ENCODE data around the gene RIC8A. TPM values are rescaled to one million over a fixed set of nuclear protein-coding genes. Genes with fewer than 3 reads are reported as not detected.
A peak's percentile ranks its signal among the peaks of the same experiment; 100 is the strongest.

RIC8A gene
- total and polyA plus RNA-seq, 9 of the 15 experiments (the other 6 are each of a cell fraction or from before 2014, with no cell fraction given) = 10.7 to 108 (median 72.1) TPM

DNA sequence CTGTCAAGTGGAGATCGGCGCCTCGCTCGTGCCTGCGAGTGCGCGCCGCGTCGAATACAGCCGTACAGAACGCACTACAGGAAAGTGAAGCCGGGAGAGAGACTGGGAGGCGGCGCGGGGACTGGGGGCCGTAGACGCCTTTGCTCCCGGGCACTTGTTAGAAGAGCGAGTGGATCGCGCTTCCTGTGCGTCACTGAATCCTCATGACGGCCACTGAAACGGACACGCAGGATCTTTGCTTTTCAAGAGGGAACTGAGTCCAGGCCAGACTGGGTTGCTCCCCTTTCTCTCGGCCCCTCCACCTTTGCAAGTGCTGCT lies 314 bp downstream of the RIC8A start (continued):
- TF ChIP-seq, protein P1, sequence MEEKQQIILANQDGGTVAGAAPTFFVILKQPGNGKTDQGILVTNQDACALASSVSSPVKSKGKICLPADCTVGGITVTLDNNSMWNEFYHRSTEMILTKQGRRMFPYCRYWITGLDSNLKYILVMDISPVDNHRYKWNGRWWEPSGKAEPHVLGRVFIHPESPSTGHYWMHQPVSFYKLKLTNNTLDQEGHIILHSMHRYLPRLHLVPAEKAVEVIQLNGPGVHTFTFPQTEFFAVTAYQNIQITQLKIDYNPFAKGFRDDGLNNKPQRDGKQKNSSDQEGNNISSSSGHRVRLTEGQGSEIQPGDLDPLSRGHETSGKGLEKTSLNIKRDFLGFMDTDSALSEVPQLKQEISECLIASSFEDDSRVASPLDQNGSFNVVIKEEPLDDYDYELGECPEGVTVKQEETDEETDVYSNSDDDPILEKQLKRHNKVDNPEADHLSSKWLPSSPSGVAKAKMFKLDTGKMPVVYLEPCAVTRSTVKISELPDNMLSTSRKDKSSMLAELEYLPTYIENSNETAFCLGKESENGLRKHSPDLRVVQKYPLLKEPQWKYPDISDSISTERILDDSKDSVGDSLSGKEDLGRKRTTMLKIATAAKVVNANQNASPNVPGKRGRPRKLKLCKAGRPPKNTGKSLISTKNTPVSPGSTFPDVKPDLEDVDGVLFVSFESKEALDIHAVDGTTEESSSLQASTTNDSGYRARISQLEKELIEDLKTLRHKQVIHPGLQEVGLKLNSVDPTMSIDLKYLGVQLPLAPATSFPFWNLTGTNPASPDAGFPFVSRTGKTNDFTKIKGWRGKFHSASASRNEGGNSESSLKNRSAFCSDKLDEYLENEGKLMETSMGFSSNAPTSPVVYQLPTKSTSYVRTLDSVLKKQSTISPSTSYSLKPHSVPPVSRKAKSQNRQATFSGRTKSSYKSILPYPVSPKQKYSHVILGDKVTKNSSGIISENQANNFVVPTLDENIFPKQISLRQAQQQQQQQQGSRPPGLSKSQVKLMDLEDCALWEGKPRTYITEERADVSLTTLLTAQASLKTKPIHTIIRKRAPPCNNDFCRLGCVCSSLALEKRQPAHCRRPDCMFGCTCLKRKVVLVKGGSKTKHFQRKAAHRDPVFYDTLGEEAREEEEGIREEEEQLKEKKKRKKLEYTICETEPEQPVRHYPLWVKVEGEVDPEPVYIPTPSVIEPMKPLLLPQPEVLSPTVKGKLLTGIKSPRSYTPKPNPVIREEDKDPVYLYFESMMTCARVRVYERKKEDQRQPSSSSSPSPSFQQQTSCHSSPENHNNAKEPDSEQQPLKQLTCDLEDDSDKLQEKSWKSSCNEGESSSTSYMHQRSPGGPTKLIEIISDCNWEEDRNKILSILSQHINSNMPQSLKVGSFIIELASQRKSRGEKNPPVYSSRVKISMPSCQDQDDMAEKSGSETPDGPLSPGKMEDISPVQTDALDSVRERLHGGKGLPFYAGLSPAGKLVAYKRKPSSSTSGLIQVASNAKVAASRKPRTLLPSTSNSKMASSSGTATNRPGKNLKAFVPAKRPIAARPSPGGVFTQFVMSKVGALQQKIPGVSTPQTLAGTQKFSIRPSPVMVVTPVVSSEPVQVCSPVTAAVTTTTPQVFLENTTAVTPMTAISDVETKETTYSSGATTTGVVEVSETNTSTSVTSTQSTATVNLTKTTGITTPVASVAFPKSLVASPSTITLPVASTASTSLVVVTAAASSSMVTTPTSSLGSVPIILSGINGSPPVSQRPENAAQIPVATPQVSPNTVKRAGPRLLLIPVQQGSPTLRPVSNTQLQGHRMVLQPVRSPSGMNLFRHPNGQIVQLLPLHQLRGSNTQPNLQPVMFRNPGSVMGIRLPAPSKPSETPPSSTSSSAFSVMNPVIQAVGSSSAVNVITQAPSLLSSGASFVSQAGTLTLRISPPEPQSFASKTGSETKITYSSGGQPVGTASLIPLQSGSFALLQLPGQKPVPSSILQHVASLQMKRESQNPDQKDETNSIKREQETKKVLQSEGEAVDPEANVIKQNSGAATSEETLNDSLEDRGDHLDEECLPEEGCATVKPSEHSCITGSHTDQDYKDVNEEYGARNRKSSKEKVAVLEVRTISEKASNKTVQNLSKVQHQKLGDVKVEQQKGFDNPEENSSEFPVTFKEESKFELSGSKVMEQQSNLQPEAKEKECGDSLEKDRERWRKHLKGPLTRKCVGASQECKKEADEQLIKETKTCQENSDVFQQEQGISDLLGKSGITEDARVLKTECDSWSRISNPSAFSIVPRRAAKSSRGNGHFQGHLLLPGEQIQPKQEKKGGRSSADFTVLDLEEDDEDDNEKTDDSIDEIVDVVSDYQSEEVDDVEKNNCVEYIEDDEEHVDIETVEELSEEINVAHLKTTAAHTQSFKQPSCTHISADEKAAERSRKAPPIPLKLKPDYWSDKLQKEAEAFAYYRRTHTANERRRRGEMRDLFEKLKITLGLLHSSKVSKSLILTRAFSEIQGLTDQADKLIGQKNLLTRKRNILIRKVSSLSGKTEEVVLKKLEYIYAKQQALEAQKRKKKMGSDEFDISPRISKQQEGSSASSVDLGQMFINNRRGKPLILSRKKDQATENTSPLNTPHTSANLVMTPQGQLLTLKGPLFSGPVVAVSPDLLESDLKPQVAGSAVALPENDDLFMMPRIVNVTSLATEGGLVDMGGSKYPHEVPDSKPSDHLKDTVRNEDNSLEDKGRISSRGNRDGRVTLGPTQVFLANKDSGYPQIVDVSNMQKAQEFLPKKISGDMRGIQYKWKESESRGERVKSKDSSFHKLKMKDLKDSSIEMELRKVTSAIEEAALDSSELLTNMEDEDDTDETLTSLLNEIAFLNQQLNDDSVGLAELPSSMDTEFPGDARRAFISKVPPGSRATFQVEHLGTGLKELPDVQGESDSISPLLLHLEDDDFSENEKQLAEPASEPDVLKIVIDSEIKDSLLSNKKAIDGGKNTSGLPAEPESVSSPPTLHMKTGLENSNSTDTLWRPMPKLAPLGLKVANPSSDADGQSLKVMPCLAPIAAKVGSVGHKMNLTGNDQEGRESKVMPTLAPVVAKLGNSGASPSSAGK (IDR thresholded peaks at IDR 0.05) = peak; percentile 52; the same call in 1 of the 2 replicates
- TF ChIP-seq SMAD2 (IDR thresholded peaks at IDR 0.05; ENCODE audit: low read depth, low read length) (no peak), NFRKB (IDR thresholded peaks at IDR 0.05; ENCODE audit: low read depth) (peak; percentile 21; the same call in 1 of the 2 replicates), GTF2E2 (tag; IDR thresholded peaks at IDR 0.05) (peak; percentile 13; the same call in 1 of the 2 replicates), NCOA6 (IDR thresholded peaks at IDR 0.05) (no peak), STAG1 (CRISPR knock-in tag; IDR thresholded peaks at IDR 0.05; ENCODE audit: borderline replicate concordance) (no peak), CCNT2 (IDR thresholded peaks at IDR 0.05; ENCODE audit: borderline replicate concordance, extremely low read depth, insufficient read length, low read depth, low read length) (peak; percentile 4), DIDO1 (tag; IDR thresholded peaks at IDR 0.05; ENCODE audit: low read depth) (no peak), ZNF217 (CRISPR knock-in tag; IDR thresholded peaks at IDR 0.05) (no peak), TEAD2 (tag; IDR thresholded peaks at IDR 0.05) (no peak), RBM17 (IDR thresholded peaks at IDR 0.05; ENCODE audit: borderline replicate concordance, low read depth, low read length) (no peak), U2AF1 (optimal IDR thresholded peaks at IDR 0.05; ENCODE audit: low read depth, low read length) (no peak)
- TF ChIP-seq, protein P2, sequence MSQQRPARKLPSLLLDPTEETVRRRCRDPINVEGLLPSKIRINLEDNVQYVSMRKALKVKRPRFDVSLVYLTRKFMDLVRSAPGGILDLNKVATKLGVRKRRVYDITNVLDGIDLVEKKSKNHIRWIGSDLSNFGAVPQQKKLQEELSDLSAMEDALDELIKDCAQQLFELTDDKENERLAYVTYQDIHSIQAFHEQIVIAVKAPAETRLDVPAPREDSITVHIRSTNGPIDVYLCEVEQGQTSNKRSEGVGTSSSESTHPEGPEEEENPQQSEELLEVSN (IDR thresholded peaks at IDR 0.05; ENCODE audit: borderline replicate concordance in 1 of 2, extremely low read depth in 1 of 2, insufficient read depth in 1 of 2, insufficient read length in 1 of 2, low read depth in 1 of 2, low read length in 1 of 2, poor library complexity in 1 of 2, severe bottlenecking in 1 of 2) = peak; percentile 14 to 39
- TF ChIP-seq, protein P3, sequence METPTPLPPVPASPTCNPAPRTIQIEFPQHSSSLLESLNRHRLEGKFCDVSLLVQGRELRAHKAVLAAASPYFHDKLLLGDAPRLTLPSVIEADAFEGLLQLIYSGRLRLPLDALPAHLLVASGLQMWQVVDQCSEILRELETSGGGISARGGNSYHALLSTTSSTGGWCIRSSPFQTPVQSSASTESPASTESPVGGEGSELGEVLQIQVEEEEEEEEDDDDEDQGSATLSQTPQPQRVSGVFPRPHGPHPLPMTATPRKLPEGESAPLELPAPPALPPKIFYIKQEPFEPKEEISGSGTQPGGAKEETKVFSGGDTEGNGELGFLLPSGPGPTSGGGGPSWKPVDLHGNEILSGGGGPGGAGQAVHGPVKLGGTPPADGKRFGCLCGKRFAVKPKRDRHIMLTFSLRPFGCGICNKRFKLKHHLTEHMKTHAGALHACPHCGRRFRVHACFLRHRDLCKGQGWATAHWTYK (CRISPR knock-in tag; IDR thresholded peaks at IDR 0.05) = no peak
